Nephron progenitor cell (in vitro differentiated cells): ENCODE measurements around the gene POGZ.

Experiments used
- DNase-seq: peaks from one replicate; pipeline ENCODE4 v3.0.0; 2021
- H3K27ac Mint-ChIP-seq: 2 replicates; pipeline ENCODE4 v1.8.0; 2021; ENCODE audit warnings: mild to moderate bottlenecking, moderate library complexity, mixed read lengths
- H3K27me3 Mint-ChIP-seq: 2 replicates; pipeline ENCODE4 v1.8.0; 2021; ENCODE audit warnings: mild to moderate bottlenecking, low read depth, mixed read lengths; ENCODE audit not compliant: poor library complexity
- H3K36me3 Mint-ChIP-seq: 2 replicates; pipeline ENCODE4 v1.8.0; 2021; ENCODE audit warnings: low read depth, mixed read lengths
- H3K4me1 Mint-ChIP-seq: 2 replicates; pipeline ENCODE4 v1.8.0; 2021; ENCODE audit warnings: mixed read lengths
- H3K4me3 Mint-ChIP-seq: 2 replicates; pipeline ENCODE4 v1.8.0; 2021; ENCODE audit warnings: mild to moderate bottlenecking, moderate library complexity, mixed read lengths
- H3K9me3 Mint-ChIP-seq: 2 replicates; pipeline ENCODE4 v1.8.0; 2021; ENCODE audit warnings: mild to moderate bottlenecking, moderate library complexity, mixed read lengths
- CTCF ChIP-seq: fragments of 200-600 bp; sonication (generic); IDR thresholded peaks from 2 replicates; pipeline ENCODE4 v1.5.0; 2021; ENCODE audit warnings: antibody characterized with exemption

POGZ gene

GRCh38 chr1:151371370-151372057 is 87.8 kb downstream of the POGZ start:
- Mint-ChIP-seq H3K27me3 (no peaks in the 10 kb centered on the region), H3K4me3 (peak overlapping the region; percentile 86), H3K27ac (peak overlapping the region; percentile 64), H3K36me3 (peaks cover 18% of the 10 kb centered on the region), H3K9me3 (no peaks in the 10 kb centered on the region), H3K4me1 (peaks cover 52% of the 10 kb centered on the region)
- DNase-seq: no peak
- no peak for TF ChIP-seq CTCF

GRCh38 chr1:151370211-151370911 is 88.9 kb downstream of the POGZ start:
- Mint-ChIP-seq H3K4me3 (peak overlapping the region; percentile 86), H3K27me3 (no peaks in the 10 kb centered on the region), H3K9me3 (no peaks in the 10 kb centered on the region), H3K36me3 (peaks cover 30% of the 10 kb centered on the region), H3K4me1 (peaks cover 52% of the 10 kb centered on the region), H3K27ac (no peak overlapping the region)
- DNase-seq: no peak
- TF ChIP-seq CTCF: no peak

- DNase-seq: no peak
- H3K4me3 Mint-ChIP-seq: no peak overlapping the region
Measured at GRCh38 chr1:151369621-151370048, 89.7 kb downstream of the POGZ start.

GRCh38 chr1:151369302-151369610 is 90.0 kb downstream of the POGZ start:
- Mint-ChIP-seq H3K4me3 (no peak overlapping the region), H3K27ac (no peak overlapping the region), H3K27me3 (no peaks in the 10 kb centered on the region), H3K36me3 (peaks cover 41% of the 10 kb centered on the region), H3K4me1 (peaks cover 50% of the 10 kb centered on the region), H3K9me3 (peaks cover 1% of the 10 kb centered on the region)
- no peak for TF ChIP-seq CTCF
- DNase-seq: no peak

More at GRCh38 chr1:151369621-151370048, 89.7 kb downstream of the POGZ start:
- Mint-ChIP-seq H3K27me3 (no peaks in the 10 kb centered on the region), H3K36me3 (peaks cover 37% of the 10 kb centered on the region), H3K27ac (no peak overlapping the region), H3K4me1 (peaks cover 52% of the 10 kb centered on the region), H3K9me3 (no peaks in the 10 kb centered on the region)
- TF ChIP-seq CTCF: no peak

GRCh38 chr1:151368393-151369301 is 90.6 kb downstream of the POGZ start:
- DNase-seq: no peak
- Mint-ChIP-seq H3K27me3 (no peaks in the 10 kb centered on the region), H3K9me3 (peaks cover 7% of the 10 kb centered on the region), H3K36me3 (peaks cover 47% of the 10 kb centered on the region), H3K4me3 (no peak overlapping the region), H3K4me1 (peaks cover 44% of the 10 kb centered on the region), H3K27ac (no peak overlapping the region)
- TF ChIP-seq CTCF: no peak
